HepG2 (cell line): ENCODE results near the gene USP36. TPM values are rescaled to one million over a fixed set of nuclear protein-coding genes. Genes with fewer than 3 reads are reported as not detected.

Source experiments
- ATAC-seq: fragments of 200-7000 bp; cut with Tn5 transposase; 3 replicates; pipeline ENCODE4 v1.9.1; 2020; ENCODE audit warnings: mild to moderate bottlenecking, moderate library complexity
- BruUV-seq: library from RNA; stranded (reverse); fragments of 400-500 nt; replicated peaks from 2 replicates; lab custom pipeline; 2021; lab: Mats Ljungman, UMichigan
- CTCF ChIA-PET: fragments of 300-600 bp; formaldehyde crosslinking; extraction: SDS; loops from one replicate; lab custom pipeline; 2021; ENCODE audit warnings: low total read pairs, inconsistent platforms, low intra/inter-chr PET ratio; lab: Yijun Ruan, JAX
- POLR2A ChIA-PET: fragments of 350-600 bp; sonication (Branson Sonifier 250); formaldehyde crosslinking; loops from one replicate; lab custom pipeline; 2020; ENCODE audit warnings: antibody characterized with exemption, inconsistent platforms; lab: Yijun Ruan, JAX
- DNase-seq: peaks from one replicate; pipeline ENCODE4 v3.0.0-alpha.2; 2015; ENCODE audit warnings: low spot score
- FAIRE-seq: peaks from 3 replicates; lab custom pipeline; 2011; peaks lifted over from hg19 to GRCh38; lab: Jason Lieb, UNC
- H2AFZ ChIP-seq: one replicate; pipeline ENCODE4 v1.6.1; 2011; ENCODE audit warnings: low read length, inconsistent platforms
- H3K27ac ChIP-seq: fragments of 300-600 bp; 3 replicates; pipeline ENCODE4 v1.8.0; 2011; ENCODE audit warnings: mixed run types, mild to moderate bottlenecking, mixed read lengths, low read length, inconsistent platforms; ENCODE audit not compliant: insufficient read depth; ENCODE audit errors: extremely low read length
- H3K27me3 ChIP-seq, 2 experiments: fragments of 200-600 bp in 1 of 2; 2 replicates in 1 of 2; 3 replicates in 1 of 2; pipeline versions ENCODE4 v1.6.0 to v1.8.0; 2011; ENCODE audit warnings: low read length in 2 of 2, mild to moderate bottlenecking in 2 of 2, moderate library complexity in 2 of 2, inconsistent platforms in 1 of 2; ENCODE audit not compliant: insufficient read depth in 2 of 2, control insufficient read depth in 1 of 2
- H3K36me3 ChIP-seq, 2 experiments: fragments of 200-600 bp in 1 of 2; replicated peaks in 1 of 2; 2 replicates in 1 of 2; 3 replicates in 1 of 2; pipeline versions ENCODE4 v1.5.1 to v1.8.0; 2011; ENCODE audit warnings: low read length in 2 of 2, inconsistent platforms in 1 of 2; ENCODE audit not compliant: insufficient read depth in 2 of 2, control insufficient read depth in 1 of 2
- H3K4me1 ChIP-seq: 2 replicates; pipeline ENCODE4 v1.5.1; 2012; ENCODE audit warnings: low read length, inconsistent platforms; ENCODE audit not compliant: insufficient read depth
- H3K4me2 ChIP-seq: 2 replicates; pipeline ENCODE4 v1.6.0; 2011; ENCODE audit warnings: low read depth, low read length, inconsistent platforms
- H3K4me3 ChIP-seq, 3 experiments: fragments of 200-600 bp in 1 of 3; sonication (generic), shearing (Covaris generic) in 1 of 3; replicated peaks in 1 of 3; 2 replicates each; pipeline ENCODE4 v1.5.1; 2011 to 2016; ENCODE audit warnings: low read length in 3 of 3, inconsistent platforms in 2 of 3, low read depth in 2 of 3, mild to moderate bottlenecking in 2 of 3, control low read depth in 1 of 3, mixed read lengths in 1 of 3; ENCODE audit not compliant: insufficient read depth in 1 of 3
- H3K79me2 ChIP-seq: one replicate; pipeline ENCODE4 v1.6.1; 2011; ENCODE audit warnings: low read length, inconsistent platforms; ENCODE audit not compliant: insufficient read depth
- H3K9ac ChIP-seq: 2 replicates; pipeline ENCODE4 v1.6.0; 2011; ENCODE audit warnings: mild to moderate bottlenecking, low read depth, low read length, inconsistent platforms; ENCODE audit not compliant: insufficient read depth
- H3K9me3 ChIP-seq: 2 replicates; pipeline ENCODE4 v1.5.1; 2012; ENCODE audit warnings: mild to moderate bottlenecking, low read length
- H4K20me1 ChIP-seq: 2 replicates; pipeline ENCODE4 v1.6.0; 2011; ENCODE audit warnings: inconsistent platforms, mild to moderate bottlenecking, low read length, moderate library complexity; ENCODE audit not compliant: insufficient read depth
- HOXA3 ChIP-seq: sonication (generic); formaldehyde crosslinking; IDR thresholded peaks from 2 replicates; pipeline ENCODE4 v1.5.0; 2020; ENCODE audit warnings: missing genetic modification reagents
- ISL2 ChIP-seq: sonication (generic); formaldehyde crosslinking; IDR thresholded peaks from 2 replicates; pipeline ENCODE4 v1.5.0; 2020; ENCODE audit warnings: missing genetic modification reagents
- MAFG ChIP-seq: sonication (generic); formaldehyde crosslinking; IDR thresholded peaks from 2 replicates; pipeline ENCODE4 v1.5.1; 2020; ENCODE audit warnings: mild to moderate bottlenecking, missing genetic modification reagents
- PHF20 ChIP-seq: sonication (generic); formaldehyde crosslinking; IDR thresholded peaks from 2 replicates; pipeline ENCODE4 v1.5.0; 2020; ENCODE audit warnings: mild to moderate bottlenecking, missing genetic modification reagents
- POLR2G ChIP-seq: fragments of 200-400 bp; formaldehyde crosslinking; IDR thresholded peaks from 2 replicates; pipeline ENCODE4 v1.6.1; 2018; ENCODE audit warnings: mild to moderate bottlenecking, low read depth, low read length, moderate library complexity
- PRPF4 ChIP-seq: fragments of 200-400 bp; formaldehyde crosslinking; IDR thresholded peaks from 2 replicates; pipeline ENCODE4 v1.6.1; 2016; ENCODE audit warnings: low read length, low read depth; ENCODE audit not compliant: poor library complexity, severe bottlenecking
- SNAPC2 ChIP-seq: sonication (generic); formaldehyde crosslinking; IDR thresholded peaks from 2 replicates; pipeline ENCODE4 v1.8.1; 2022; ENCODE audit warnings: mild to moderate bottlenecking, missing genetic modification reagents
- ZBTB1 ChIP-seq: sonication (generic); formaldehyde crosslinking; IDR thresholded peaks from 2 replicates; pipeline ENCODE4 v1.4.0; 2020; ENCODE audit warnings: missing genetic modification reagents, borderline replicate concordance
- ZC3H13 ChIP-seq: sonication (generic); formaldehyde crosslinking; IDR thresholded peaks from 2 replicates; pipeline ENCODE4 v1.8.1; 2023; ENCODE audit warnings: mild to moderate bottlenecking, missing genetic modification reagents, moderate library complexity
- ZFP62 ChIP-seq: sonication (generic); formaldehyde crosslinking; IDR thresholded peaks from 2 replicates; pipeline ENCODE4 v1.4.0; 2020; ENCODE audit warnings: missing genetic modification reagents
- ZFYVE20 ChIP-seq: sonication (generic); formaldehyde crosslinking; IDR thresholded peaks from 2 replicates; pipeline ENCODE4 v1.8.0; 2023; ENCODE audit warnings: low read depth, mild to moderate bottlenecking, moderate library complexity, missing genetic modification reagents, borderline replicate concordance
- ZNF124 ChIP-seq: sonication (generic); formaldehyde crosslinking; IDR thresholded peaks from 2 replicates; pipeline ENCODE4 v1.4.0; 2020; ENCODE audit warnings: missing genetic modification reagents
- ZNF501 ChIP-seq: sonication (generic); formaldehyde crosslinking; IDR thresholded peaks from 2 replicates; pipeline ENCODE4 v1.5.1; 2020; ENCODE audit warnings: mild to moderate bottlenecking, moderate library complexity, missing genetic modification reagents
- ZNF550 ChIP-seq: sonication (generic); formaldehyde crosslinking; IDR thresholded peaks from 2 replicates; pipeline ENCODE4 v1.4.0; 2020; ENCODE audit warnings: mild to moderate bottlenecking, missing genetic modification reagents, borderline replicate concordance
- ZNF557 ChIP-seq: sonication (generic); formaldehyde crosslinking; IDR thresholded peaks from 2 replicates; pipeline ENCODE4 v1.4.0; 2020; ENCODE audit warnings: missing genetic modification reagents
- ZNF615 ChIP-seq: sonication (generic); formaldehyde crosslinking; IDR thresholded peaks from 2 replicates; pipeline ENCODE4 v1.5.0; 2020; ENCODE audit warnings: mild to moderate bottlenecking, missing genetic modification reagents, borderline replicate concordance
- ZNF780A ChIP-seq: sonication (generic); formaldehyde crosslinking; IDR thresholded peaks from 2 replicates; pipeline ENCODE4 v1.8.0; 2022; ENCODE audit warnings: mild to moderate bottlenecking, missing genetic modification reagents, moderate library complexity
- WGBS: methylation state at CpG from one replicate; pipeline ENCODE4 v1.1.6; 2017; ENCODE audit warnings: low lambda C conversion rate; 5-methylcytosine and 5-hydroxymethylcytosine counted together
- in situ Hi-C: cut with HindIII; loops from 2 replicates; pipeline ENCODE4 v1.10.0; 2017; ENCODE audit warnings: low pct_unique_long_range_greater_than_20kb; ENCODE audit not compliant: extremely low pct_ligation_motif_present
- intact Hi-C: fragments of 100-400 bp; cut with micrococcal nuclease; formaldehyde crosslinking; loops from one replicate; pipeline ENCODE4 v1.10.0; 2022; ENCODE audit not compliant: unreplicated experiment
- polyA plus RNA-seq, 8 experiments: library from polyadenylated mRNA; depleted of rRNA in 3 of 8; stranded (reverse) in 7 of 8; unstranded in 1 of 8; fragments of >200 nt; fragmentation: Illumina TruSeq in 4 of 8; extraction: Trizol in 4 of 8; gene quantifications; 2 replicates each; pipeline versions ENCODE4 v1.2.1 to v1.2.3, GENCODE V29; 2011 to 2016; ENCODE audit warnings: low read depth in 4 of 8, missing spikeins in 1 of 8, mixed read lengths in 1 of 8; ENCODE audit not compliant: insufficient read depth in 1 of 8
- total RNA-seq, 5 experiments: library from RNA; depleted of rRNA; stranded (reverse); fragments of >200 nt; fragmentation: Illumina TruSeq; extraction: Trizol; gene quantifications; 2 replicates each; pipeline ENCODE4 v1.2.3, GENCODE V29; 2016; ENCODE audit warnings: low read depth in 1 of 5
- TF ChIP-seq, protein P1 (sequence below): sonication (generic); formaldehyde crosslinking; IDR thresholded peaks from 2 replicates; pipeline ENCODE4 v1.5.0; 2020; ENCODE audit warnings: mild to moderate bottlenecking, missing genetic modification reagents, moderate library complexity
- TF ChIP-seq, protein P2 (sequence below): IDR thresholded peaks from 2 replicates; pipeline ENCODE4 v1.6.1; 2012; ENCODE audit warnings: inconsistent platforms
- TF ChIP-seq, protein P3 (sequence below): sonication (generic); formaldehyde crosslinking; IDR thresholded peaks from 2 replicates; pipeline ENCODE4 v1.4.0; 2020; ENCODE audit warnings: mild to moderate bottlenecking, missing genetic modification reagents
- TF ChIP-seq, protein P4 (sequence below): sonication (generic); formaldehyde crosslinking; IDR thresholded peaks from 2 replicates; pipeline ENCODE4 v1.8.0; 2022; ENCODE audit warnings: mild to moderate bottlenecking, missing genetic modification reagents

Gene USP36
- total and polyA plus RNA-seq, 2 of the 13 experiments (the other 11 are each of a cell fraction or from before 2014, with no cell fraction given) = 29.6 to 45.9 TPM

DNA sequence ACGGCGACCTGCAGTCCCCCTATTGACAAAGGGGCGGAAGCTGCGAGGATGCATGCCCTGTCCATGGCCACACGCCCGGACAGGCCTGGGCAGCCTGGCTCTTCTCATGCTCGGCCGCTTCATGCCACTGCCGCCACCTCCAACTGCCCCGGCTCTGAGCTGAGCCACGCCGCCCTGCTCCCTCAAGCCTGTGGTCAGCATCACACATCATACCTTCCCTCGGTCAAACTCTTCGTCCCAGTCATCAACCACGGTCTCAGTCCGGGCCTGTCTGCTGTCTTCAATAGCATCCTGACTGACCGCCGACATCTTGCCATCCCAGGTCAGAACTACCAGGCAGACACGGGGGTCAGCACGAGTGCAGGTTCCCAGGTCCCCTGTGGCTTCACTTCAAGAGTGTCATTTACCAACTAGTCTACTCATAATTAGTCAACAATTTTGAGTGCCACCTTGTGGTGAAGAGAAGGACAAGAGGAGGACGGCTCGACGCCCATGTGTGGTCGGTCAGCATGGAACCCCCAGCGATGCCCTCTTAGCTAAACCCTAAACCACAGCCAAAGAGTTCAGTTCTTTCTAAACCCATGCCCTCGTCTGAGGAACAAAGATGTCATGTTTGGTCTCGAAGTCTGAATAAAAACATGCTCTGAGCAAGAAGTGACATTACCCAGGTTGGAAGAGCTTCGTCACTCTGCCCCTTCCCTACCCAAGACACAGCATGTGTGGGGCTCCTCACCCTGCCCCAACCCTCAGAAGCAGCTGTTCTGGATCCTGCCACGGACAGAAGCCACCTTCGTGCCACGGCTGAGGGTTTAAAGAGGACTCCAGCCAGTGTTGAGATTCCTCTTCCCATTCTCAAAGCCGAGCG, 41.7 kb downstream of the USP36 start:
- POLR2A ChIA-PET = no interaction called here
- Histone ChIP-seq H3K4me3 (no peak overlapping the region), H3K9ac (no peak overlapping the region), H3K36me3 (peaks cover 66 to 83% of the 10 kb centered on the region in 2 experiments), H3K79me2 (no peaks in the 10 kb centered on the region), H4K20me1 (no peaks in the 10 kb centered on the region), H2AFZ (no peak overlapping the region), H3K27ac (no peak overlapping the region), H3K27me3 (no peaks in the 10 kb centered on the region), H3K4me2 (no peak overlapping the region), H3K9me3 (no peaks in the 10 kb centered on the region), H3K4me1 (no peaks in the 10 kb centered on the region)
- CTCF ChIA-PET = interaction anchor here (1.1 kb wide), 1 partner anchor 301 kb away, joined by 3 read pairs; no protein-coding TSS in a partner anchor
- FAIRE-seq = peak; percentile 55
- WGBS = 92% methylated on average over 33 of the region's 33 CpGs
- no TSS peak for BruUV-seq
- intact Hi-C loops (loop anchor here (10.0 kb wide), 1 partner anchor 304 kb away; no protein-coding TSS in a partner anchor), in situ Hi-C loops (no loop called here)
- DNase-seq = peak; percentile 50
- ATAC-seq = peak; percentile 56
- TF ChIP-seq ZNF124 (no peak), ZNF780A (CRISPR knock-in tag) (no peak), ZFP62 (CRISPR knock-in tag) (no peak), ISL2 (no peak), ZBTB1 (CRISPR knock-in tag) (no peak), ZNF615 (CRISPR knock-in tag) (no peak), PHF20 (CRISPR knock-in tag) (no peak), ZFYVE20 (CRISPR knock-in tag) (no peak), POLR2G (no peak), HOXA3 (CRISPR knock-in tag) (0 out of 2 replicates have a peak, but pooled peaks have one; percentile 13), ZNF550 (CRISPR knock-in tag) (no peak), MAFG (CRISPR knock-in tag) (no peak), ZC3H13 (CRISPR knock-in tag) (no peak), SNAPC2 (no peak), ZNF557 (CRISPR knock-in tag) (no peak), ZNF501 (0 out of 2 replicates have a peak, but pooled peaks have one; percentile 28), PRPF4 (peak; percentile 29)
- TF ChIP-seq, protein P1, sequence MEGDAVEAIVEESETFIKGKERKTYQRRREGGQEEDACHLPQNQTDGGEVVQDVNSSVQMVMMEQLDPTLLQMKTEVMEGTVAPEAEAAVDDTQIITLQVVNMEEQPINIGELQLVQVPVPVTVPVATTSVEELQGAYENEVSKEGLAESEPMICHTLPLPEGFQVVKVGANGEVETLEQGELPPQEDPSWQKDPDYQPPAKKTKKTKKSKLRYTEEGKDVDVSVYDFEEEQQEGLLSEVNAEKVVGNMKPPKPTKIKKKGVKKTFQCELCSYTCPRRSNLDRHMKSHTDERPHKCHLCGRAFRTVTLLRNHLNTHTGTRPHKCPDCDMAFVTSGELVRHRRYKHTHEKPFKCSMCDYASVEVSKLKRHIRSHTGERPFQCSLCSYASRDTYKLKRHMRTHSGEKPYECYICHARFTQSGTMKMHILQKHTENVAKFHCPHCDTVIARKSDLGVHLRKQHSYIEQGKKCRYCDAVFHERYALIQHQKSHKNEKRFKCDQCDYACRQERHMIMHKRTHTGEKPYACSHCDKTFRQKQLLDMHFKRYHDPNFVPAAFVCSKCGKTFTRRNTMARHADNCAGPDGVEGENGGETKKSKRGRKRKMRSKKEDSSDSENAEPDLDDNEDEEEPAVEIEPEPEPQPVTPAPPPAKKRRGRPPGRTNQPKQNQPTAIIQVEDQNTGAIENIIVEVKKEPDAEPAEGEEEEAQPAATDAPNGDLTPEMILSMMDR = peak; percentile 79
- TF ChIP-seq, protein P2, sequence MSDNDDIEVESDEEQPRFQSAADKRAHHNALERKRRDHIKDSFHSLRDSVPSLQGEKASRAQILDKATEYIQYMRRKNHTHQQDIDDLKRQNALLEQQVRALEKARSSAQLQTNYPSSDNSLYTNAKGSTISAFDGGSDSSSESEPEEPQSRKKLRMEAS = no peak
- TF ChIP-seq, protein P3, sequence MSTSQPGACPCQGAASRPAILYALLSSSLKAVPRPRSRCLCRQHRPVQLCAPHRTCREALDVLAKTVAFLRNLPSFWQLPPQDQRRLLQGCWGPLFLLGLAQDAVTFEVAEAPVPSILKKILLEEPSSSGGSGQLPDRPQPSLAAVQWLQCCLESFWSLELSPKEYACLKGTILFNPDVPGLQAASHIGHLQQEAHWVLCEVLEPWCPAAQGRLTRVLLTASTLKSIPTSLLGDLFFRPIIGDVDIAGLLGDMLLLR (CRISPR knock-in tag) = no peak
- TF ChIP-seq, protein P4, sequence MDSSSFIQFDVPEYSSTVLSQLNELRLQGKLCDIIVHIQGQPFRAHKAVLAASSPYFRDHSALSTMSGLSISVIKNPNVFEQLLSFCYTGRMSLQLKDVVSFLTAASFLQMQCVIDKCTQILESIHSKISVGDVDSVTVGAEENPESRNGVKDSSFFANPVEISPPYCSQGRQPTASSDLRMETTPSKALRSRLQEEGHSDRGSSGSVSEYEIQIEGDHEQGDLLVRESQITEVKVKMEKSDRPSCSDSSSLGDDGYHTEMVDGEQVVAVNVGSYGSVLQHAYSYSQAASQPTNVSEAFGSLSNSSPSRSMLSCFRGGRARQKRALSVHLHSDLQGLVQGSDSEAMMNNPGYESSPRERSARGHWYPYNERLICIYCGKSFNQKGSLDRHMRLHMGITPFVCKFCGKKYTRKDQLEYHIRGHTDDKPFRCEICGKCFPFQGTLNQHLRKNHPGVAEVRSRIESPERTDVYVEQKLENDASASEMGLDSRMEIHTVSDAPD (CRISPR knock-in tag) = no peak
